GM12878 (cell line): ENCODE results near the gene SLC5A2. TPM values are rescaled to one million over a fixed set of nuclear protein-coding genes. Genes with fewer than 3 reads are reported as not detected.
A peak's percentile ranks its signal among the peaks of the same experiment; 100 is the strongest.

Source experiments
- ATF7 ChIP-seq: fragments of 450-650 bp; IDR thresholded peaks from 2 replicates; pipeline ENCODE4 v1.6.1; 2016; ENCODE audit warnings: low read depth, mild to moderate bottlenecking
- BCL11A ChIP-seq: IDR thresholded peaks from 2 replicates; pipeline ENCODE4 v1.6.1; 2011; ENCODE audit warnings: low read depth, low read length
- BRCA1 ChIP-seq: IDR thresholded peaks from 2 replicates; pipeline ENCODE4 v1.6.1; 2011; ENCODE audit warnings: low read depth, low read length, improper control_type of control experiment
- EED ChIP-seq: sonication (generic); IDR thresholded peaks from 2 replicates; pipeline ENCODE4 v1.6.1; 2016; ENCODE audit warnings: antibody characterized with exemption, low read depth
- EZH2 ChIP-seq: IDR thresholded peaks from 2 replicates; pipeline ENCODE4 v1.6.1; 2012; ENCODE audit warnings: low read depth, mild to moderate bottlenecking, control low read depth, inconsistent platforms, low read length, borderline replicate concordance; ENCODE audit not compliant: control insufficient read depth
- FOXK2 ChIP-seq: fragments of 450-650 bp; IDR thresholded peaks from 2 replicates; pipeline ENCODE4 v1.6.1; 2017; ENCODE audit warnings: mild to moderate bottlenecking, moderate library complexity
- GABPA ChIP-seq: IDR thresholded peaks from 2 replicates; pipeline ENCODE4 v1.6.1; 2014; ENCODE audit warnings: antibody characterized with exemption, low read depth, mild to moderate bottlenecking, inconsistent platforms
- HDAC6 ChIP-seq: fragments of 200-600 bp; sonication (generic); IDR thresholded peaks from one replicate; pipeline ENCODE4 v1.8.0; 2017; ENCODE audit warnings: antibody characterized with exemption; ENCODE audit not compliant: unreplicated experiment
- KLF5 ChIP-seq: fragments of 450-650 bp; IDR thresholded peaks from 2 replicates; pipeline ENCODE4 v1.6.1; 2014; ENCODE audit warnings: mild to moderate bottlenecking; ENCODE audit not compliant: partially characterized antibody
- LARP7 ChIP-seq: fragments of 450-650 bp; IDR thresholded peaks from 2 replicates; pipeline ENCODE4 v1.6.1; 2017; ENCODE audit warnings: mild to moderate bottlenecking
- NFYB ChIP-seq: IDR thresholded peaks from 2 replicates; pipeline ENCODE4 v1.6.1; 2011; ENCODE audit warnings: low read depth, mild to moderate bottlenecking, low read length, improper control_type of control experiment, moderate library complexity; ENCODE audit not compliant: insufficient read depth
- PML ChIP-seq: IDR thresholded peaks from 2 replicates; pipeline ENCODE4 v1.6.1; 2012; ENCODE audit warnings: low read length, inconsistent platforms
- POLR2A ChIP-seq: IDR thresholded peaks from 2 replicates; pipeline ENCODE4 v1.6.1; 2011; ENCODE audit warnings: low read depth, mild to moderate bottlenecking, low read length
- RFX5 ChIP-seq: IDR thresholded peaks from 2 replicates; pipeline ENCODE4 v1.6.1; 2011; ENCODE audit warnings: low read depth, low read length, improper control_type of control experiment
- RUNX3 ChIP-seq: IDR thresholded peaks from 2 replicates; pipeline ENCODE4 v1.6.1; 2012; ENCODE audit warnings: low read length, inconsistent platforms
- TARDBP ChIP-seq: IDR thresholded peaks from 2 replicates; pipeline ENCODE4 v1.6.1; 2016; ENCODE audit warnings: borderline replicate concordance
- ZNF207 ChIP-seq: fragments of 450-650 bp; IDR thresholded peaks from 2 replicates; pipeline ENCODE4 v1.6.1; 2014; ENCODE audit warnings: antibody characterized with exemption, mild to moderate bottlenecking, borderline replicate concordance
- ZNF622 ChIP-seq: fragments of 450-650 bp; IDR thresholded peaks from 2 replicates; pipeline ENCODE4 v1.6.1; 2017; ENCODE audit warnings: mild to moderate bottlenecking, inconsistent platforms
- ZSCAN29 ChIP-seq: fragments of 450-650 bp; IDR thresholded peaks from 2 replicates; pipeline ENCODE4 v1.6.1; 2017; ENCODE audit warnings: mild to moderate bottlenecking, moderate library complexity
- polyA plus RNA-seq, 11 experiments: library from polyadenylated mRNA; depleted of rRNA in 4 of 11; unstranded in 6 of 11; stranded (reverse) in 5 of 11; fragments of >200 nt; fragmentation: Nextera tagmentation in 4 of 11; fragmentation: Illumina TruSeq in 1 of 11; extraction: Ambion mirVana in 4 of 11; extraction: Trizol in 1 of 11; gene quantifications; 1 replicate in 1 of 11; 2 replicates in 10 of 11; pipeline versions ENCODE4 v1.2.1 to v1.2.3, GENCODE V29; 2011 to 2016; ENCODE audit warnings: inconsistent platforms in 2 of 11, missing spikeins in 2 of 11, low read depth in 1 of 11
- total RNA-seq, 4 experiments: library from RNA; depleted of rRNA in 3 of 4; stranded (reverse); fragments of >200 nt in 3 of 4; fragmentation: Illumina TruSeq in 1 of 4; extraction: Trizol in 1 of 4; gene quantifications; 2 replicates each; pipeline versions ENCODE4 v1.2.1 to v1.2.3, GENCODE V29; 2013 to 2021
- TF ChIP-seq, protein P1 (sequence below): fragments of 450-650 bp; IDR thresholded peaks from 2 replicates; pipeline ENCODE4 v1.6.1; 2017; ENCODE audit warnings: mild to moderate bottlenecking, low read depth, inconsistent platforms; ENCODE audit not compliant: poor library complexity, severe bottlenecking
- TF ChIP-seq, protein P2 (sequence below): IDR thresholded peaks from 2 replicates; pipeline ENCODE4 v1.6.1; 2011; ENCODE audit warnings: low read depth, mild to moderate bottlenecking, low read length, moderate library complexity, borderline replicate concordance; ENCODE audit errors: extremely low read depth

Gene SLC5A2
- total and polyA plus RNA-seq, 10 of the 15 experiments (the other 5 are each of a cell fraction or from before 2014, with no cell fraction given) = 3.6 to 4.8 (median 4.4) TPM; not detected in 6

DNA sequence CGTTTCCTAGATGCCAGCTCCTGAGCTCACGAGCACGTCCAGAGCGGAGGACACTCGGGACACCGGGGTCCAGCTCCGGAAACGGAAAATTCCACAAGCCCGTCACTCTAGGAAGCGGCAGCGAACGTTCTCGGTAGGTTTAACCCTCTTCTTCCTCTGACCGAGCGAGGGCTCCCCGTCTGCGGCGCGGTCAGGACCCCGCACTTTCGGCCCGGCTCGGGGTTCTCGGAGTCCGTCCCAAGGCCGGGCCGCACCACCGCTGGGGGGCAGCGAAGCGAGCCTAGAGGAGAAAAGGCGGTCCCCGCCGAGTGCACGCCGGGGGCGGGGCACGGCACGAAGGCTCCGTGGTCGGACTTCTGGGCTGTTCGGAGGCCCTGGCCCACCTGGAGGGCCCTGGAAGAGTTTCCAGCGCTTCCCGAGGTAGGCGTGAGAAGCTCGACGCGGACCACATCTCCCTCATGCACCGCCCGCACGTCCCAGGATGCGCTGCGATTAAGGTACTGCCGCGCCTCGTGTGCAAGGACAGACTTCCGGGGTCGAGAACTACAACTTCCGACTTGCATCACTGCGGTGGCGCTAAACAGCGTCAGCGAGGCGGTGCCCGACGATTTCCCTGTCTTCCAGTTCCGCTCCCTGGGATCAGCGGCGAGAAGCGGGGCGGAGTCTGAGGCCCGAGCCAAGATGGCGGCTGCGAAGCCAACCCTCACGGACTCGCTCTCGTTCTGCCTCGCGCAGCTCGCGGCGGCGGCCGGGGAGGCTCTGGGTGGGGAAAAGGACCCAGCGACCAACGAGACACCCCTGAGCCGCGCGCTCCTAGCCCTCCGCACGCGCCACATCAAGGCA is 23.9 kb upstream of the SLC5A2 start, which contains the start of gene ARMC5 (continued):
- TF ChIP-seq, protein P1, sequence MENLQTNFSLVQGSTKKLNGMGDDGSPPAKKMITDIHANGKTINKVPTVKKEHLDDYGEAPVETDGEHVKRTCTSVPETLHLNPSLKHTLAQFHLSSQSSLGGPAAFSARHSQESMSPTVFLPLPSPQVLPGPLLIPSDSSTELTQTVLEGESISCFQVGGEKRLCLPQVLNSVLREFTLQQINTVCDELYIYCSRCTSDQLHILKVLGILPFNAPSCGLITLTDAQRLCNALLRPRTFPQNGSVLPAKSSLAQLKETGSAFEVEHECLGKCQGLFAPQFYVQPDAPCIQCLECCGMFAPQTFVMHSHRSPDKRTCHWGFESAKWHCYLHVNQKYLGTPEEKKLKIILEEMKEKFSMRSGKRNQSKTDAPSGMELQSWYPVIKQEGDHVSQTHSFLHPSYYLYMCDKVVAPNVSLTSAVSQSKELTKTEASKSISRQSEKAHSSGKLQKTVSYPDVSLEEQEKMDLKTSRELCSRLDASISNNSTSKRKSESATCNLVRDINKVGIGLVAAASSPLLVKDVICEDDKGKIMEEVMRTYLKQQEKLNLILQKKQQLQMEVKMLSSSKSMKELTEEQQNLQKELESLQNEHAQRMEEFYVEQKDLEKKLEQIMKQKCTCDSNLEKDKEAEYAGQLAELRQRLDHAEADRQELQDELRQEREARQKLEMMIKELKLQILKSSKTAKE = no peak
- 0 out of 2 replicates have a peak, but pooled peaks have one; percentile 2 for TF ChIP-seq BCL11A
- TF ChIP-seq, protein P2, sequence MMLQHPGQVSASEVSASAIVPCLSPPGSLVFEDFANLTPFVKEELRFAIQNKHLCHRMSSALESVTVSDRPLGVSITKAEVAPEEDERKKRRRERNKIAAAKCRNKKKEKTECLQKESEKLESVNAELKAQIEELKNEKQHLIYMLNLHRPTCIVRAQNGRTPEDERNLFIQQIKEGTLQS = no peak
- TF ChIP-seq GABPA = peak; percentile 86
- no peak for TF ChIP-seq EZH2
- TF ChIP-seq KLF5 = peak; percentile 47
- no peak for TF ChIP-seq BRCA1
- TF ChIP-seq ZNF207 = peak; percentile 98
- TF ChIP-seq EED = peak; percentile 86
- peak; percentile 85 for TF ChIP-seq RUNX3
- TF ChIP-seq TARDBP = no peak
- peak; percentile 95 for TF ChIP-seq POLR2A
- TF ChIP-seq HDAC6 = no peak
- 0 out of 2 replicates have a peak, but pooled peaks have one; percentile 4 for TF ChIP-seq RFX5
- TF ChIP-seq LARP7 = peak; percentile 64; the same call in 1 of the 2 replicates
- peak; percentile 74 for TF ChIP-seq PML
- no peak for TF ChIP-seq ZNF622
- TF ChIP-seq ZSCAN29 = no peak
- TF ChIP-seq NFYB = no peak
- TF ChIP-seq FOXK2 = no peak; the same call in 1 of the 2 replicates
- no peak; the same call in 1 of the 2 replicates for TF ChIP-seq ATF7
